SK-MEL-5 (cell line): ENCODE results near the gene ANO8. TPM values are rescaled to one million over a fixed set of nuclear protein-coding genes. Genes with fewer than 3 reads are reported as not detected.

Experiments
- DNase-seq: peaks from one replicate; pipeline ENCODE4 v3.0.0-alpha.2; 2016; ENCODE audit warnings: low read depth, low spot score
- in situ Hi-C: cut with HindIII; loops from 2 replicates; pipeline ENCODE4 v1.10.0; 2016; ENCODE audit warnings: low sequenced_read_pairs, high pct_unique_total_duplicates, low pct_unique_long_range_greater_than_20kb
- total RNA-seq: library from RNA; depleted of rRNA; stranded (reverse); fragments of >200 nt; shearing (Covaris generic); gene quantifications from 2 replicates; pipeline ENCODE4 v1.2.3, GENCODE V29; 2014

The ANO8 gene
- total RNA-seq, 1 experiment from 2014 or later = 0.98 TPM

DNA sequence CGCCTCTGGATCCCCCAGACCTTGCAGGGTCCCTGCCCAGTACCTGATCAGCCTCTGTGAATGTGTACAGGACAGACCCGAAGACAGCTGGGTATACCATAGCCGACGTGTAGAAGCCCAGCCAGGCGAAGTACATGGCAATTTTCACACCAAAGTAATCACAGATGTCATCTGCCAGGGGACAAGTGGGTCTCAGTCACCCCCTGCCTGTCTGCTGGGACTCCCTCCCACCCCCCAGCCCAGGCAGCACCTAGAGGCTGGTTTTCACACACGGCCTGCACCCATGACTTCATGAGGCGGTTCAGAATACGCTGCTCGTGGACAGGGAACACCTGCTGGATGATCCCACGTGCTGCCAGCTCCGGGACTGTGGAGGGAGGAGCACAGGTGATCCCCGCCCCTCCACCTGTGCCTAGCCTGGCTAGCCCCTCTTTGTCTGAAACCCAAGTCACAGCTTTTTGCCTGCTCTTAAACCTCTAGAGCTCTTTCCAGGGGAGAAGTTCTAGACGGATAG, 3.6 kb downstream of the ANO8 start:
- no peak for DNase-seq
- in situ Hi-C loops = no loop called here

DNA sequence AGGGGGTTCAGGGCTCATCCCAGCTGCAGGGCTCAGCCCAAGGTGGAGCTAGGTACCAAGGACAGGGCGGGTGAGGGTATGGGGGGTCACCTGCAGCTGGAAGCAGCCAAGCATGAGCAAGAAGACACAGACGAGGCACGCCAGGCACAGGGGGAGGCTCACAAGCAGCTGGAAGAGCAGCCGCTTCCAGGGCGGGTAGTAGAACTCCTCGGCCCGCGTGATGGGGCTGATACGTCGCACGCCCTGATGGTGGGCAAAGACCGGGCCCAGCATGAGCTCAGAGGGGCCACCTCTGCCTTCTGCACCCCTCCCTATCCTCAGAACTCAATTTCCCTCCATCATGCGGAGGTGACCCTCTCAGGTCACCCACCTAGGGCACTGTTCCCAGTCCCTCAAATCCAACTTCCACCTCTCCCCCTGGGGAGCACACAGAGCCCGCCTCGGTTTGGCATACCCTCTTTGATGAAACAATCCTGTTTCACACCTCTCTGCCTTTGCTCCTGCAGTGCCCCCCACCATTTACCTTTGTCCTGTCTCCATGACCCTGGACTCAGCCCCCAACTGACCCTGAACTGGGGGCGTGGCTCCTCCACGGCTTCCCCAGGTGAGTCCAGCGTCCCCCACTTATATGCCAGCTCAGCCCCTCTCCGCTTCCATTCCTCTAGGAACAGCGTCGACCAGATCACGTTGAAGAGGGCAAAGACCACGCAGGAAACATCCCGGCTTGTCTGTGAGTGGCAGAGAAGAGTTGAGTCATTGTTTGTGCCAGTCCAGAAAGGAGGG, 4.2 kb downstream of the ANO8 start:
- in situ Hi-C loops = no loop called here
- no peak for DNase-seq

DNA sequence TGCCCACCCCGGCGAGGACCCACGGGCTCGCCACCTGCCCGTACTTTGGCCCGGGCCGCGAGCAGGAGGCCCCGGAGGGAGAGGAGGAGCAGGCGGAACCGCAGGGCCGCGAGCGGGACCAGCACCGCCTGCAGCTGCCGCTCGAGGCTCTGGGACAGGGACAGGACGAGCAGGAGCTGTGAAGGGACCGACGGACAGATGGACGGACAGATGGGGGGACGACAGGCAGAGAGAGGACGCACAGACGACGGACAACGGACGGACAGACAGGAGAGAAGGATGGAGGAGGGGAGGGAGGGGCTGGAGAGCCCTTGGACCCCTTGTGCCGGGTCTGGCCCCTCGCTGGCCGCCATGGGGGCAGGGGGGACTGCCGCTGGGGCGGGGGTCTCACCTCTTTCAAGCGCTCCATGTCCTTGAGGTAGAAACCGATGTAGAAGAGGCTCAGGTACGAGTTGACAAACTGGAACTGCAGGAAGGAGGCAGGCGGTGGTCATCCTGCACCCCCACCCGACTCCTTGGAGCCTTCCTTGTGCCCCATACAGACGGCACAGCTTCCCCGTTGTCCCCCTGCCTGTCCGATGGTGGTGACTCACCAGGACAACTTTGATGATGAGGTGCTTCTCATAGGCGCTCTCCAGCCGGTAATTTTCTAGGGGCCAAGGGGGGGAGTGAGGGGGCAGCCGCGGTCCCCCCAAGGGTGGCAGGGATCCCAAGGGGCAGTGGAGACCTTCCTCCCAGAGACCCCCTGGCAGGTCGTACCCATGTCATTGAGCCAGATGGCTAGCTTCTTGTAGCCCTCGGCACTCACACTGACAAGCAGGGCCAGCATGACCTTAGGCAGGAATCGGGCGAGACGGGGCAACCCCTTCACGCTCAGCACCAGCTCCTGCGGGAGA, 5.0 kb downstream of the ANO8 start:
- in situ Hi-C loops = no loop called here
- no peak for DNase-seq

DNA sequence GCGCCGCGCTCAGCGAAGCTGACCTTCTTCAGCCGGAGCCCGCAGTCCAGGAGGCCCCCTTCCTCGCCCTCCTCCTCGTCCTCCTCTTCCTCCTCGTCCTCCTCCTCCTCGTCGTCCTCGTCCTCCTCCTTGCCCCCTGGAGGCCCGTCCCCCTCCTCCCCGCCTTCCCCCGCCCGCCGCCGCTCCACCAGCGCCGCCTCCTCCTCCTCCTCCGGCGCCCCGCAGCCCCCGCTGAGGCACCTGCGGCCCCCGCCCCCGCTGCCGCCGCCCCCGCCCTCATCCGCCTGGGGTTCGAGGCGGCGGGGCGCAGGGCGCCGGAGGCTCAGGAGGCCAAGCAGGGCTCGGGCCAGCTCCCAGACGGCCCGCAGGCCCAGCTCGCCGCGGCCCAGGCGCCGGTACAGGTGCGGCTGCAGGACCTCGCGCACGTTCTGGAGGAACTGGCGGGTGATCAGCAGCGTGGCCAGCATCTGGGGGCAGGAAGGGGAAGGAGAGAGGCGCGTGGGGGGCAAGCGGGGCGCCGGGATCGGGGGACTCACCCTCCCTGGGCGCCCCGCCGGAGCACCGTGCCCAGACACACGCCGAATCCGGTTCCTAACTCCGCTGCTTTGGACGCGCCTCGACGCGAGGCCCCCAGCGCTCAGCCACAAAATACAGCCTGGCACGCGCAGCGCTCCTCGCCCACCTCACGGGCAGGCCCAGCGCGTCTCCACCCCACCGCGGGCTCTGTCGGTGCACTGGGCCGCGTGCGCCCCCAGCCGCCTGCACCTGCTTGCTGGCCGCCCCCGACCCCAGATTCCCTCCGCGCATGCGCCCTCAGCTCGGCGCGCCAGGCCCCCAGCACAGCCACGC, 5.9 kb downstream of the ANO8 start:
- in situ Hi-C loops = no loop called here
- DNase-seq = no peak

DNA sequence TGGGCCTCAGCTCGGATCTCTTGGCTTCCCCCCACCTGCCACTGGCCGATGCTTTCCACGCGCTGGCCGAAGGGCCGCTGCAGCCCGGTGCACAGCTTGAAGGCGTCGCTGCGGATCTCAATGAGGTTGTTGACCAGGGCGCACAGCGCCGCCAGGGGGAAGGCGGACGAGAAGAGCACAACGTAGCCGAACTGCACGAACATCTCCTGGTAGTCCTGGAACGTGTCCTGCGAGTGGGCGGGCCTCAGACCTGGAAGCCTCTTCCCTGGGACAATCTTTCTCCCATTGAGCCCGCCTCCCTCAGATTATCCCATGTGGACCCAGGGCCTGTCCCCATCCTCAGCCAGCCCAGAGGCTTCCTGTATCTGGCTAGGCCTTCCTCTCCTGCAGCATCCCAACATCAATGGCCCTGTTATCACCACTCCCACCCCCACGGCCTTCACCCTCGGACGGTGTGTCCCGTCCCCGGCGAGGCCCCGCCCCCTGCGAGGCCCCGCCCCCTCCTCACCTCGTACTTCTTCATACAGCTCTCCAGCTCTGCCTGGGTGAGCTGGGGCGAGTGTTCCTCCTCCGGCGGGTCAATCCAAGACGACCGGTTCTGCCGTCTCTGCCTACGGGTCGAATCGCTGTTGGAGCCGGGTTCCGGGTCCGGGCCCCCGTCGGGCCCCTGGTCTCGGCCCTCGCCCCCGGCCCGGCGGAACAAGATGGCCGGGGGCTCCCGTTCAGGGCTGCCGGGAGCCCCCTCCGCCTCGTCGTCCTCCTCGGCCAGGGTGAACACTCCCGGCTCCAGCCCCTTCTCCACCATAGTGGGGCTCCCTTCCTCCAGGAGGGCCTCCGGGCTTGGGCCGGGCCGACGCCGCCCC, 6.8 kb downstream of the ANO8 start:
- in situ Hi-C loops = no loop called here

DNA sequence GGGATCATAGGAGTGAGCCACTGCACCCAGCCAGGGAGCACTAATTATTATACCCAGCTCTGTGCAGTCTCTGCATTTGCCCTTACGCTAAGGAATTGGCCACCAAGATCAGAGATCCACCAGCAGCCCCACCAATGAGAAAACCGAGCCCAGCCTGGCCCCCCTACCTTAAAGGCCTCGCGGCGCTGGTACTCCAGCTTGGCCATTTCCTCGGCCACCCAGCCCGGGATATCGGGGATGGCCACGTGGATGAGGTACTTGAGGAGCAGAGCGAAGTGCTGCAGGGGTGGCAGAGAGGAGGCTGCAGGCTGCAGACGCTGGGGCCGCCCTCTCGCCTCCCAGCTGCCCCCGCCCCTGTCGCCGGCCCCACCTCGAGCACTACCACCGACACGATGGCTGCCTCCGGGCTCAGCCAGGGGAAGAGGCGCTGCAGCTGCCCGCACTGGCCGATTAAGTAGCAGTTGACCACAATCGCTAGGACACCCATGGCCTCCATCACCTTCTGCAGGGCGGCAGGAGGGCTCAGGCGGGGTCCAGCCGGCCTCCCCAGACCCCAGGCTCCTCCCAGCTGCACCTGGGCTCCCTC, 7.5 kb downstream of the ANO8 start:
- in situ Hi-C loops = no loop called here
- no peak for DNase-seq

More for the DNA sequence above, 6.8 kb downstream of the ANO8 start:
- DNase-seq = peak; percentile 84

DNA sequence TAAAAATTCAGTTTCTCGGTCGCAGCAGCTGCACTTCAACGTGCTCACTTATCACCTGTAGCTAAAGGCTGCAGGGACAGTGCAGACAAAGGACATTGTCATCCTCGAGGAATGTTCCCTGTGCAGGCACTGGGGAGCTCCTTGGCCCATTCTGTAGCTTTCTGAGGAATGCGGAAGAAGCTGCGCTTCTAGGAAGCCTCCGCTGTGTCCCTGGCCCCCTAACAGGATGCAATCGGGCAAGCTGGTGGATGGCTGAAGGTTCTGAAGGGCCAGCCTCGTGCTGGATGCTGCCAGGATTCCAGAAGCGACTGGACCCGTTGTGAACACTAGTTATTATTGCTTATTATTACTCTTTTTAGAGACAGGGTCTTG, 8.1 kb downstream of the ANO8 start:
- in situ Hi-C loops = no loop called here
- DNase-seq = no peak

DNA sequence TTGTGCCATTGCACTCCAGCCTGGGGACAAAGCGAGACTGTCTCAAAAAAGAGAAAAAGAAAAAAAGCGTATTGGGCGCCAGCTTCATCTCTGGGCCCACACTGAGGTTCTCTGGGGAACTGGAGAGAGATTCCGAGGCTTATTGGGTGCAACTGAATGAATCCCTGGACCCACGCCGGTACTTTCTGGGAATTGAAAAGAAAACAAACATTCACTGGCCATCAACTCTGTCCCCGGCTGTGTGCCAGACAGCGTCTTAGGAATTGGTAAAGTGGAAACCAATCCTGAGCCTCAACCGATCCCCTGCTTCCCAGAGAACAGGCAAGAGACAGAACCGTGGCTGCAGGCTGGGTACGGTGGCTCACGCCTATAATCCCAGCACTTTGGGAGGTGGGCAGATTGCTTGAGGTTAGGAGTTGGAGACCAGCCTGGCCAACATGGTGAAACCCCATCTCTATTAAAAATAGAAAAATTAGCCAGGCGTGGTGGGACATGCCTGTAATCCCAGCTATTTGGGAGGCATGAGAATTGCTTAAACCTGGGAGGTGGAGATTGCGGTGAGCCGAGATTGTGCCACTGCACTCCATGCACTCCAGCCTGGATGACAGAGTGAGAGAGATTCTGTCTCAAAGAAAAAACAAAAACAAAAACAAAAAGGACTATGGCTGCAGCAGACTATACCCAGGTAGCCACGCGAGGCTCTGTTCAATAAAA, 8.6 kb downstream of the ANO8 start:
- in situ Hi-C loops = no loop called here

DNA sequence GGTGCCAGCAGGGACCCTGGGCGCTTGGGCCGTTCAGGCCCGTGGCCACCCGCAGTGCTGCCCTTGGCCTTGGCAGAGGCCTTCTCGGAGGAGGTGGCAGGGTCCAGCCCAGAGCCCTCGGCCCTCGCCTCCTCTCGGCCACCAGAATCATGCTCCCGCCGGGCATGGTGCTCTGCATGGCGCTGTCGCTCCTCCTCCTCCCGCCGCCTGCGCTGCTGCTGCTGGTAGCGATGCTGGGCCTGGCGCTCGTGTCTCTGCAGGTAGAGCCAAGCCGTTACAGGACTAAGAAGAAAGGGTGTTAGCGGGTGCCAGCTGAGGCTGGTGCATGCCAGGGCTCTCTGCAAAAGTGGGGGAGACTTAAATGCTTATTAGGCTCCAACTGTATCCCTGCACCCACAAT, 9.5 kb downstream of the ANO8 start:
- in situ Hi-C loops = no loop called here
- no peak for DNase-seq

More for the DNA sequence above, 8.6 kb downstream of the ANO8 start:
- no peak for DNase-seq

DNA sequence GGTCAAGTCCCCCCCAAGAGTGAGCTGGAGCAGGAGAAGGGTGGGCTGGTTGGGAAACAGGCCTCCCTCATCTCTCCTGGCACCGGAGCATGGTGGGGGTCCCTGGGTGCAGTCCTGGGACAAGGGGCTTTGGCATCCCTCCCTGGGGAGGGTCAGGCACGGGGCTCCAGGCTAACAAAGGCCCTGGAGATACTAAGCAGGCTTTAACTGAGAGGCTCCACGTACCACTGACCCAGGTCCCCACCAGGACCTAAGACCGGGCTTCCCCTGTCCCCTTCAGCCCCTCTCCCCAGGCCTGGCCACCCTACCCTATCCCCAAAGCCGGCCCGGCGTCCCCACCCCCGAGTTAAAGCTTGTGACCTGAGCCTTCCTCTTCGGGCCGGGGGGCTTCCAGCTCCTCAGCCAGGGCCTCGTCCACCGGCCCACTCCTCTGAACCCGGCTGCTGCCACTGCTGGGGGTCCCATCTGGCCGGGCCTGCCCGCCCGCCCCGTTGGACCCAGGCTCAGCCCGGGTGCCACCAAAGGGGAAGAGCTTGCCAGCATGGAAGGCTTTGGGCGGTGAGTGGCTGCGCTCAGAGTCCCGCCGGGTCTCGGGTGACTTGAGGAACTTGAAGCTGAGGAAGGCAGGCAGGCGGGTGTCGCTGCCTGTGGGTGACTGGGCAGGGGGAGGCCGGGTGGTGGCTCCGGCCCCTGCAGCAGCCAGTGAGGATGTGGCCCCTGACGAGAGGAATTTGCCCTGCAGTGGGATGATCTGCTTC, 10.1 kb downstream of the ANO8 start:
- no peak for DNase-seq
- in situ Hi-C loops = no loop called here

DNA sequence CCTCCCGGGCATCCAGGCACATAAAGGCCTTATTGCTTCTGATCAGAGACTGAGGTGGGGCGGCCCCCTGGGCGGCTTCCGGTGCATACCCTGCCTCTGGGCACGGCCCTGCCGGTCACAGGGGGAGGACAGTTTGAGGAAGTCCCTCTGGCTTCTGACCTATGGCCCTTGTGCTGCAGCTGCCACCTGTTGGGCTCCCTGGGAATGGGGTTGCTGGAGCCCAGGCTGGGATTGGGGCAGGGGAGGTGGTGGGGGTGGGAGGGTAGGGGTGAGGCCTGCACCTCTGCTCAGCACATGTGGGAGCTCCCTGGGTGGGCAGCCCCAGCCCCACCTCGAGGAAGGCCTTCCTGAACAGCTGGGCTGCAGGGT, 10.7 kb downstream of the ANO8 start:
- in situ Hi-C loops = no loop called here
- DNase-seq = no peak

DNA sequence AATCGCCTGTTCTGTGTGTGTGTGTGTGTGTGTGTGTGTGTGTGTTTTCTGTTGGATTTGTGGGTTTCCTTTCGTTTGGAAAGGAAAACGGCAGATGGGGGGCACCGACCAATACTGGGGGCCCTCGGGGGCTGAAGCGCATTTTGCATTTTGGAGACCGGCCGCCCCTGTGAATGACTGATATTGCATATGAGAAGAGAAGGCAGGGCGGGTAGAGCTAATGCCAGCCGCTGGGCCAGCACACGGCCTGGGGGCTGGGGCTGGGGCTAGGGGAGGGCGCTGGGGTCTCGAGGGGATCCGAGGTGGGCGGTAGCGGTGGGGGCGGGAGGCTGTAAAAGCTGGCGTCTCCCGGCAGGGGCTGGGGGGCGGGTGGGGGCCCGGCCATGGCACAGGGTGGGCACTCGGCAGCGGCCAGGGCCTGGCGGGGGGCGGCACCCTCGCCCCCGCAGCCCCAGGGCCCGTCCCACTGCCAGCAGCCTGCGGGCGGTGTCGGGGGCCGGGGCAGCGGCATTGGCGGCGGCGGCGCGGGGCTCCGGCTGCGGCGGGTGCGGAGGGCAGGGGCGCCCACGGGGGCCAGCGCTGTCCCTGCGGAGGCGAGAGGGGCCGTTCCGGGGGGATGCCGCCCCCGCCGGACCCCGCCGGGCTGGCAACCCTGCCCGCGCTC, 11.2 kb downstream of the ANO8 start:
- DNase-seq = no peak
- in situ Hi-C loops = no loop called here

DNA sequence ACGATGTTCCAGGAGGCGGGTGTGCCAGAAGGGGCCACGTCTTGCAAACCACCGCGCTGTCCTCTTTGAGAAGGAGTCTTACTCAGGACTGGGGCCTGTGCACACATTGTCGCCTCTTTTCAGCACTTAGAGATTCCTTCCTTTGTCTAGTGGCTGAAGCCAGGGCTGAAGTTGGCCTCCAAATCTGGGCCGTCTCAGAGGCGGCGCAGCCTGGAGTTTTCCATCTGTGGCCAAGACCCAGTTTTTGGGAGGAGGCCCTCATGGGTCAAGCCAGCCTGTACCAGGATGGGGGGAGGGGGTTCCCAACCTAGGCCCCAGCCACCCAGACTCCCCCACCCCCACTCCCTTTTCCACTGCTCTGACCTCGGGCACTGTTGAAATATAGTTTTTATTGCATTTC, 11.8 kb downstream of the ANO8 start:
- no peak for DNase-seq
- in situ Hi-C loops = no loop called here

DNA sequence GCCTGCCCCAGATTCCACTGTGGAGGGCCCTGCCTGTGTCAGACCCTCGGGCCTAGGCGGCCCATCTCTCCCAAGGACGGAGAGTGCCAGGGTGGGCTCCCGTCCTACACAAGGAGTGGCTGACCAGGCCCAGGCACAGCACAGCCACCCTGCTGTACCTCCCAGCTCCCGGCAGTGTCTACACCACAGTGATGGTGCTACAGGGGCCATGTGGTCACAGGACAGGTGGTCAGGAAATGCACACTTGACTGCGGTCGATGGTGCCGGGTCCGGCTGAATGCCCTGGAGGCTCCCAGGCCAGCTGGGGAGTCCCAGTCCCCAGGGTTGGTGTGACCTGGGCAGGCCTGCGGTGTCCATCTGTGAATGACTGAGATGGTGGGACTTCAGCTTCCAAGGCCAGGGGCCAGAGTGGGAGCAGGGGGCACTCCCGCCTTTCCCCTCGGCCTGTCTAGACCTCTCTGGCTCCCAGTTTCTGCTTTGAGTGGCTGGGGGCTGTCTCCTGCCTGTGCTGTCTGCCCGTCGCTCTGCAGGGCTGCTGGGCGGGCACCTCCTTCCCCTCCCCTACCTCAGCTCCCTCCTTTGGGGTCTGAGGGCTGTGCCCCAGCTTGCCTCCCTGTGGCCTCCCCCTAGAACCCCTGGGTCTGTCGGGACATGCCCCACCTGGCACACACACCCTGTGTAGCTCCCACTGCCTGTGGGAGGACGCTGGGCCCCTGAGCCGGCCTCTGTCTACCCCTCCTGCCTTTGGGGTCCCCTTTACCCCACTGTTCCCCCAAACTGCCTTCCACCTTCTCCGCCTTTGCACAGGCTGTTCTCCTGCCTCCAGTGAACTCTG, 12.8 kb downstream of the ANO8 start:
- in situ Hi-C loops = no loop called here
- no peak for DNase-seq
